K562 (cell line): ENCODE data around the gene FBXO46.

ENCODE experiments used
- ARHGAP35 ChIP-seq: fragments of 450-650 bp; IDR thresholded peaks from 2 replicates; pipeline ENCODE4 v1.6.1; 2018; ENCODE audit not compliant: partially characterized antibody
- CTCF ChIP-seq, 3 experiments: IDR thresholded peaks in 2 of 3; conservative IDR thresholded peaks in 1 of 3; 2 replicates each; pipeline ENCODE4 v1.5.1; 2011 to 2012; ENCODE audit warnings: low read length in 3 of 3, mild to moderate bottlenecking in 3 of 3, control low read depth in 2 of 3, improper control_type of control experiment in 1 of 3, inconsistent platforms in 1 of 3, low read depth in 1 of 3, mixed read lengths in 1 of 3, moderate library complexity in 1 of 3; ENCODE audit not compliant: insufficient read depth in 2 of 3
- EZH2 ChIP-seq: IDR thresholded peaks from 2 replicates; pipeline ENCODE4 v1.6.1; 2012; ENCODE audit warnings: low read depth, mild to moderate bottlenecking, inconsistent platforms, low read length, borderline replicate concordance
- HNRNPK ChIP-seq: fragments of 200-400 bp; formaldehyde crosslinking; IDR thresholded peaks from one replicate; pipeline ENCODE4 v1.6.1; 2018; ENCODE audit warnings: mild to moderate bottlenecking, low read depth, low read length; ENCODE audit not compliant: poor library complexity, severe bottlenecking
- KDM1A ChIP-seq, 2 experiments: fragments of 450-650 bp; IDR thresholded peaks; 2 replicates each; pipeline ENCODE4 v1.6.1; 2016; ENCODE audit warnings: mild to moderate bottlenecking in 2 of 2
- POLR2A ChIP-seq: fragments of 450-650 bp; conservative IDR thresholded peaks from 2 replicates; pipeline ENCODE4 v1.6.1; 2016
- SREBF2 ChIP-seq: sonication (generic); formaldehyde crosslinking; IDR thresholded peaks from 2 replicates; pipeline ENCODE4 v1.4.0; 2020; ENCODE audit warnings: mild to moderate bottlenecking, missing genetic modification reagents

- TF ChIP-seq CTCF (IDR thresholded peaks at IDR 0.05 in 2 of 3, conservative IDR thresholded peaks at IDR 0.05 in 1 of 3; ENCODE audit: insufficient read depth in 2 of 3, low read depth in 1 of 3, low read length in 3 of 3) (no peak), EZH2 (no peak), KDM1A (IDR thresholded peaks at IDR 0.05) (no peak), SREBF2 (no peak), ARHGAP35 (no peak), HNRNPK (no peak), POLR2A (no peak)
Measured at GRCh38 chr19:45758921-45759320, 28.2 kb upstream of the FBXO46 start.
